SK-N-SH (cell line): Measurements from ENCODE around the gene JAK1. TPM values are rescaled to one million over a fixed set of nuclear protein-coding genes. Genes with fewer than 3 reads are reported as not detected.

ENCODE experiments used
- CTCF ChIA-PET: fragments of 300-600, 350-600 bp; formaldehyde crosslinking; extraction: SDS; loops from one replicate; lab custom pipeline; 2021; lab: Yijun Ruan, JAX
- POLR2A ChIA-PET: fragments of 350-600 bp; sonication (Branson Sonifier 250); formaldehyde crosslinking; extraction: SDS; loops from one replicate; lab custom pipeline; 2020; ENCODE audit warnings: antibody characterized with exemption, inconsistent platforms; lab: Yijun Ruan, JAX
- DNase-seq: peaks from one replicate; pipeline ENCODE4 v3.0.0; 2012
- H2AFZ ChIP-seq: fragments of 200-600 bp; sonication (generic); 2 replicates; pipeline ENCODE4 v1.8.1; 2016; ENCODE audit warnings: antibody characterized with exemption, mild to moderate bottlenecking, low read depth
- H3F3A ChIP-seq: fragments of 200-600 bp; sonication (generic); replicated peaks from 2 replicates; pipeline ENCODE3; 2016; ENCODE audit warnings: antibody characterized with exemption, mild to moderate bottlenecking; ENCODE audit not compliant: insufficient read depth
- H3K27ac ChIP-seq, 2 experiments: fragments of 200-500 bp in 1 of 2; fragments of 200-600 bp in 1 of 2; sonication (Bioruptor generic) in 1 of 2; sonication (generic), shearing (Covaris generic) in 1 of 2; 2 replicates each; pipeline versions ENCODE4 v1.5.1 to v1.6.1; 2014 to 2016; ENCODE audit warnings: low read depth in 2 of 2, inconsistent platforms in 1 of 2, low read length in 1 of 2, mild to moderate bottlenecking in 1 of 2, mixed read lengths in 1 of 2
- H3K27me3 ChIP-seq: fragments of 200-600 bp; sonication (generic), shearing (Covaris generic); 2 replicates; pipeline ENCODE4 v1.6.1; 2016; ENCODE audit warnings: mixed run types; ENCODE audit not compliant: insufficient read depth
- H3K36me3 ChIP-seq, 2 experiments: fragments of 200-500 bp in 1 of 2; fragments of 200-600 bp in 1 of 2; sonication (Bioruptor generic) in 1 of 2; sonication (generic) in 1 of 2; replicated peaks in 1 of 2; 2 replicates each; pipeline versions ENCODE3 to v1.5.1; 2014 to 2016; ENCODE audit warnings: low read length in 1 of 2, mild to moderate bottlenecking in 1 of 2; ENCODE audit not compliant: insufficient read depth in 2 of 2, control insufficient read depth in 1 of 2
- H3K4me1 ChIP-seq, 2 experiments: fragments of 200-500 bp in 1 of 2; fragments of 200-600 bp in 1 of 2; sonication (Bioruptor generic) in 1 of 2; sonication (generic), shearing (Covaris generic) in 1 of 2; 2 replicates each; pipeline versions ENCODE4 v1.5.1 to v1.6.1; 2014 to 2016; ENCODE audit warnings: low read depth in 1 of 2, low read length in 1 of 2, mixed run types in 1 of 2; ENCODE audit not compliant: insufficient read depth in 2 of 2, control insufficient read depth in 1 of 2
- H3K4me2 ChIP-seq: fragments of 200-600 bp; sonication (generic), shearing (Covaris generic); 2 replicates; pipeline ENCODE4 v1.6.1; 2017; ENCODE audit warnings: mixed run types
- H3K4me3 ChIP-seq, 2 experiments: fragments of 200-500 bp in 1 of 2; fragments of 200-600 bp in 1 of 2; sonication (Bioruptor generic) in 1 of 2; sonication (generic), shearing (Covaris generic) in 1 of 2; 2 replicates each; pipeline versions ENCODE4 v1.5.1 to v1.8.1; 2014 to 2016; ENCODE audit warnings: low read depth in 2 of 2, inconsistent platforms in 1 of 2, low read length in 1 of 2, mild to moderate bottlenecking in 1 of 2, mixed read lengths in 1 of 2, moderate library complexity in 1 of 2
- H3K79me2 ChIP-seq: fragments of 200-600 bp; sonication (generic); 2 replicates; pipeline ENCODE4 v1.8.1; 2017; ENCODE audit warnings: mild to moderate bottlenecking; ENCODE audit not compliant: insufficient read depth
- H3K9ac ChIP-seq: fragments of 200-600 bp; sonication (generic); 2 replicates; pipeline ENCODE4 v1.6.1; 2017; ENCODE audit warnings: mixed run types
- H3K9me2 ChIP-seq: fragments of 200-600 bp; sonication (generic); 2 replicates; pipeline ENCODE4 v1.6.1; 2017; ENCODE audit warnings: mixed run types
- H3K9me3 ChIP-seq: fragments of 200-600 bp; sonication (generic); 2 replicates; pipeline ENCODE4 v1.6.1; 2017; ENCODE audit warnings: mixed run types, mild to moderate bottlenecking, moderate library complexity
- H4K20me1 ChIP-seq: fragments of 200-600 bp; sonication (generic); 2 replicates; pipeline ENCODE4 v1.6.1; 2017; ENCODE audit warnings: mild to moderate bottlenecking, mixed run types; ENCODE audit not compliant: insufficient read depth
- ELF1 ChIP-seq: IDR thresholded peaks from 2 replicates; pipeline ENCODE4 v1.4.0; 2012
- FOSL2 ChIP-seq: IDR thresholded peaks from 2 replicates; pipeline ENCODE4 v1.4.0; 2012; ENCODE audit warnings: low read depth, mild to moderate bottlenecking, moderate library complexity, borderline replicate concordance
- FOXJ3 ChIP-seq: sonication (generic); formaldehyde crosslinking; IDR thresholded peaks from 2 replicates; pipeline ENCODE4 v1.5.1; 2020; ENCODE audit warnings: mild to moderate bottlenecking, missing genetic modification reagents
- FOXM1 ChIP-seq: IDR thresholded peaks from 2 replicates; pipeline ENCODE4 v1.4.0; 2012; ENCODE audit warnings: low read depth, mild to moderate bottlenecking
- GABPA ChIP-seq: IDR thresholded peaks from 2 replicates; pipeline ENCODE4 v1.4.0; 2012; ENCODE audit warnings: low read depth, mild to moderate bottlenecking
- GATA2 ChIP-seq: sonication (generic); formaldehyde crosslinking; IDR thresholded peaks from 2 replicates; pipeline ENCODE4 v1.5.0; 2020; ENCODE audit warnings: mild to moderate bottlenecking, missing genetic modification reagents
- JUND ChIP-seq: IDR thresholded peaks from 2 replicates; pipeline ENCODE4 v1.4.0; 2012
- MAX ChIP-seq: IDR thresholded peaks from 2 replicates; pipeline ENCODE4 v1.4.0; 2012; ENCODE audit warnings: low read depth
- MEF2A ChIP-seq: IDR thresholded peaks from 2 replicates; pipeline ENCODE4 v1.4.0; 2012; ENCODE audit warnings: low read depth, borderline replicate concordance
- MXI1 ChIP-seq: IDR thresholded peaks from 2 replicates; pipeline ENCODE4 v1.6.1; 2012; ENCODE audit warnings: mild to moderate bottlenecking, low read depth, low read length, improper control_type of control experiment
- NFIC ChIP-seq: IDR thresholded peaks from 2 replicates; pipeline ENCODE4 v1.4.0; 2012; ENCODE audit warnings: borderline replicate concordance
- NRF1 ChIP-seq: IDR thresholded peaks from 2 replicates; pipeline ENCODE4 v1.6.1; 2012; ENCODE audit warnings: low read depth, mild to moderate bottlenecking, low read length
- POLR2AphosphoS5 ChIP-seq: IDR thresholded peaks from 2 replicates; pipeline ENCODE4 v1.6.1; 2012; ENCODE audit warnings: low read depth, low read length
- TCF12 ChIP-seq: IDR thresholded peaks from 2 replicates; pipeline ENCODE4 v1.4.0; 2012
- TEAD4 ChIP-seq: IDR thresholded peaks from 2 replicates; pipeline ENCODE4 v1.4.0; 2012; ENCODE audit warnings: mild to moderate bottlenecking, borderline replicate concordance; ENCODE audit not compliant: insufficient read depth
- ZBTB33 ChIP-seq: IDR thresholded peaks from 2 replicates; pipeline ENCODE4 v1.4.0; 2012; ENCODE audit warnings: low read depth, borderline replicate concordance
- WGBS: methylation state at CpG from one replicate; pipeline ENCODE4 v1.1.6; 2017; ENCODE audit warnings: low lambda C conversion rate; 5-methylcytosine and 5-hydroxymethylcytosine counted together
- polyA plus RNA-seq, 3 experiments: library from polyadenylated mRNA; depleted of rRNA; stranded (reverse); fragments of >200 nt; gene quantifications; 2 replicates each; pipeline ENCODE4 v1.2.3, GENCODE V29; 2012
- TF ChIP-seq, protein P1 (sequence below): fragments of 150-350 bp; IDR thresholded peaks from 2 replicates; pipeline ENCODE4 v1.6.1; 2017; ENCODE audit warnings: antibody characterized with exemption, low read length, low read depth, borderline replicate concordance

JAK1 gene
- polyA plus RNA-seq, 1 of the 3 experiments (the other 2 are of a cell fraction) = 47.5 TPM

- no peak for TF ChIP-seq FOXM1
- TF ChIP-seq TCF12 = no peak
- TF ChIP-seq GATA2 = no peak
- TF ChIP-seq MAX = no peak
- TF ChIP-seq FOSL2 = no peak
- no peak for TF ChIP-seq FOXJ3 (CRISPR knock-in tag)
- TF ChIP-seq NFIC = no peak
Observed at GRCh38 chr1:64873576-64873975, 92.8 kb downstream of the JAK1 start (continued).

DNA sequence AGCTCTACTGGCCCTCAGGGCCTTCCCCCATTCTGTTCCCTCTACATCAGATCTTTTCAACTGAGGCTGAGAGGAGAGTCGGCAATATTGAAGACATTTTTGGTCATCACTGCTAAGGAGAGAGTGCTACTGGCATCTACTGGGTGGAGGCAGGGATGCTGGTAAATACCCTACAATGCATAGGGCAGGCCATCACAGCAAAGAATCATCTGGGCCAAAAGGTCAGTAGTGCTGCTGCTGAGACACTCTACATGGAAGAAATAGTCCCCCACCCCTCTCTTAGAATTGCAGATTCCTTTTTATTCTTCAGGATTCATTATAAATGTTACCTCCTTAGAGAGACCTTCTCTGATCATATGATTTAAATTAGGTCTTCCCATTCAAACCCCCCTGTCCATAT lies 94.3 kb downstream of the JAK1 start:
- Histone ChIP-seq H3K4me1 (peaks cover 0 to 20% of the 10 kb centered on the region in 2 experiments; a peak in 2 of 4 replicates), H4K20me1 (no peaks in the 10 kb centered on the region), H3K79me2 (no peaks in the 10 kb centered on the region), H3K9me2 (no peaks in the 10 kb centered on the region), H2AFZ (no peak overlapping the region), H3K9ac (no peak overlapping the region), H3K36me3 (peaks cover 50 to 75% of the 10 kb centered on the region in 2 experiments), H3K9me3 (no peaks in the 10 kb centered on the region), H3K27ac (no peak overlapping the region), H3K27me3 (no peaks in the 10 kb centered on the region), H3K4me2 (no peak overlapping the region), H3K4me3 (no peak overlapping the region), H3F3A (no peaks in the 10 kb centered on the region)
- TF ChIP-seq MXI1 (no peak), MEF2A (no peak), NFIC (no peak), GABPA (no peak), JUND (no peak), POLR2AphosphoS5 (no peak), ZBTB33 (no peak), ELF1 (no peak), TCF12 (no peak), NRF1 (no peak), TEAD4 (no peak), FOSL2 (no peak)
- TF ChIP-seq, protein P1, sequence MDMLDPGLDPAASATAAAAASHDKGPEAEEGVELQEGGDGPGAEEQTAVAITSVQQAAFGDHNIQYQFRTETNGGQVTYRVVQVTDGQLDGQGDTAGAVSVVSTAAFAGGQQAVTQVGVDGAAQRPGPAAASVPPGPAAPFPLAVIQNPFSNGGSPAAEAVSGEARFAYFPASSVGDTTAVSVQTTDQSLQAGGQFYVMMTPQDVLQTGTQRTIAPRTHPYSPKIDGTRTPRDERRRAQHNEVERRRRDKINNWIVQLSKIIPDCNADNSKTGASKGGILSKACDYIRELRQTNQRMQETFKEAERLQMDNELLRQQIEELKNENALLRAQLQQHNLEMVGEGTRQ = no peak
- WGBS = 90% methylated on average over 1 of the region's 1 CpG
- POLR2A ChIA-PET = no interaction called here
- no peak for DNase-seq
- CTCF ChIA-PET = no interaction called here
